NCI-H1417 treated with DMSO at 0.1 percent for 48 hours (cell line): ENCODE data around the gene CHRND.

Source experiments
- DNase-seq: peaks from one replicate; lab custom pipeline; 2025; lab: John Stamatoyannopoulos, UW

Gene CHRND

GRCh38 chr2:232488097-232488711, 37.8 kb upstream of the CHRND start:
- DNase-seq = no peak

GRCh38 chr2:232488721-232489300, 37.1 kb upstream of the CHRND start:
- no peak for DNase-seq

- no peak for DNase-seq
Measured at GRCh38 chr2:232489516-232490220, 36.3 kb upstream of the CHRND start.

DNA sequence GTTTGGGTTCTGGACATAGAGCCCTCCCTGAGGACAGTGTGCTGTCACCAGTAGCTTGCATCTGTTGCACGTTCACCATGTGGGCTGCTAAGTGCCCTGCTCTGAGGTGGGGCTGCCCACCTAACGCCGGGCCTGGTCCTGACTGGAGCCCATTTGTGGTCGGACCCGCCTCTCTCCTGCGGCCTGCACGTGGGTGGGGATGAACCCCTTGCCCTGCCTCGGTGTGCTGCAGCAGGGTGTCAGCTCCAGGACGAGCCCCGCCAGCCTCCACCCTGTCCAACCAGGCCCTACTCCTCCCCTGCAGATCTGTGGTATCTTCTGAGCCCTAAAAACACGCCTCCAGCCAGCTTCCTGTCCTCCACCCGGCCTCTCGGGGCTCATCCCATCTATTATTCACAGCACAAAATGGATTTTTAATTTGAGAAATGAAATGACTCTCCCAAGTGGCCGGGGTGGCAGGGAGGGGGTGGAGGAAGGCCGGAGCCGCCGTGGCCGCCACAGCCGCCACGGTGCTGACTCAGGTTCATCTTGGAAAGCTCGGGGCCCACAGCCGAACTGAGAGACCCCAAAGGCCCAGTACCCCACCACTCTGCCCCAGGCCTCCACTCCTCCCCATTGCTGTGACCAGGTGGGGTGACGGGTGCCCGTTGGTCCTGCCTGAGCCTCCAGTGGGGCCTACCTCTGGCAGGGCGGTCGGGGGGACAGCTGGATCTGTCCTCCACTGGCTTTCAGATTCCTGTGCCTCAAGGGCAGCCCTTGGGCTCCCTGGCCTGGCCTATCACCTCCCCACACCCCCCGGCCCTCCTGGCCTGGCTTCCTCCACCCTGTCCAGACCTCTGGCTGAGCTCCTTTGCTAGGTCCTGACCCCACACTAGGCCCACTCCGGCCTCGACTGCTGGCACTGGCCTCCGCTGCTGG, 35.5 kb upstream of the CHRND start:
- no peak for DNase-seq

GRCh38 chr2:232491139-232491780, 34.7 kb upstream of the CHRND start:
- no peak for DNase-seq

- DNase-seq = no peak
Measured at GRCh38 chr2:232492236-232492848, 33.6 kb upstream of the CHRND start.

DNA sequence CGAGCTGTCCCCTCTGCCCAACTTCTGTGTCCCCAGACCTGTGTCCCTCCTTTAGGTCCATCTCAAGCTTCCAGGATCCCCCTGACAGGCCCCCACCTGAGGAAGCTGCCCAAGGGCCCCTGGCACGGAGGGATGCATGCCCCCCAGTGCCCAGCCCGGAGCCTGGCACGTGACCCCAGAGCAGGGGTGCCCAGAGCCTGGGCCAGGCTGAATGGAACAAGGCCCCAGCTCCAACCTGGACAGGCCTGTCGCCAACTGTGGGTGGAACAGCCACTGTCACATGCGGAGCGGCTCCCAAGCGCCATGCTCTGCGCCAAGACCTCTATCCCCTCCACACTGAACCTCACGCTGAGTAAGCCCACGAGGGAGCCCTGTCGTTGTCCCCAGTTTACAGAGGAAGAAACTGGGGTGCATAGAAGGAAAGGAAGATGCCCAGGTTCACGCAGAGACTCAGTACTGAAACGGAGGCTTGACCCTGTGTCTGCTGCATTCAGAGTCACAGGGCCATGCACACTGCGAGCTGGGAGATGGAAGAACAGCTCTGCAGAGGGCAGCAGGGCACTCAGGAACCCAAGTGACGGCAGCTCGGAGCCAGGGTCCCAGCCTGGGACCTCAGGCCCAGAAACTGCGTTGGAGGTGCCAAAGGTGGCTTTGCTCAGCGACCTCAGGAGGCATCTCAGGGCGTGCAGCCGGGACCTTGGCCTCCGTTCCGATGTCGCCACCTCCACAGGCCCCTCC, 32.8 kb upstream of the CHRND start:
- no peak for DNase-seq

DNA sequence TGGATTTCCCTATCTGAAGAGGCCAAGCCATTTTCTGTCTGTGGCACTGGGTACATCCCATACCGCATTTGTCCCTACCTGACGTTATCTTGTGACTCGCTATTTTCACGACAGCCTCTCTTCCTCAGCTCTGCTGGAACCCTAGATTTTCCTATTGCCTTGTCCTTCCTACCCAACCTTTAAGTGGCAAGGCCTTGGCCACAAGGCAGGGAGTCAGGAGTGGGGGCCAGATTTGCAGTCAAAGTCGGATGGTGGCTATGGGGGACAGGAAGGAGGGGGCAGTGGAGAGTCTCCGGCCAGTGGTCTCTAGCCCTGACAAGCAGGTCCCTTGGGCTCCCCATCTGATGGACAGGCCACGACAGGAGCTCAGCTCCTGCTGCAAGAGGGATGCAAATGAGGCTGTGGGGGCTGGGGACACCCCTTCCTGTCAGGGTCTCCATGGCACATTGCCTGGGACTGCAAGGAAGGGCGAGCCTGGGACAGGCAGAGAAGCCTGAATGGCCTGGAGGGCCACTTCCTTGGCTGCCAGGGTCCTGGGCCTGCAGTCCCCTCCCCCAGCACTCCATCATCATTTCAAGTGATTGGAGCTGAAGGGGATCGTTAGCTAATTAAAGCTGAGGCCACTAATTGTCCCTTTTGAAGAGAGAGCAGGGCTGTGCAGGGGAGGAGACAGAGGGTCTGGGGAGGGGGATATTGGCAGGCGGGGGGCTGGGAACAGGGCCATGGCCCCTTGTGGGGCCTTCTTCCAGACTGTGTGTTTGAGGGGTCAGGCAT, 32.1 kb upstream of the CHRND start:
- DNase-seq = no peak

- no peak for DNase-seq
Measured at GRCh38 chr2:232494542-232494941, 31.4 kb upstream of the CHRND start.

DNA sequence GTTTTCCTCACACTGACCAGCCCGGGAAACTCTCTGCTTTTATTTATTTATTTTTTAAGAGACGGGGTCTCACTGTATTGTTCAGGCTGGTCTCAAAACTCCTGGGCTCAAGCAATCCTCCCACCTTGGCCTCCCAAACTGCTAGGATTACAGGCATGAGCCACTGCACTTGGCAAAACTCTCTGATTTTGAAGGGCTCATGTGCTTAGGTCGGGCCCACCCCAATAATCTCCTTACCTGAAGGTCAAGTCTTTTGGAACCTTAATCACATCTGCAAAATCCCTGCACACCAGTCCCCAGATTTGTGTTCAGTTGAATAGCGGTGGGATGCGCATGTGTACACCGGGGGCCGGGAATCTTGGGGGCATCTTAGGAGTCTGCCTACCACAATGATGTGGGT, 30.7 kb upstream of the CHRND start:
- DNase-seq = no peak

- DNase-seq = no peak
Measured at GRCh38 chr2:232496501-232497270, 29.3 kb upstream of the CHRND start.

DNA sequence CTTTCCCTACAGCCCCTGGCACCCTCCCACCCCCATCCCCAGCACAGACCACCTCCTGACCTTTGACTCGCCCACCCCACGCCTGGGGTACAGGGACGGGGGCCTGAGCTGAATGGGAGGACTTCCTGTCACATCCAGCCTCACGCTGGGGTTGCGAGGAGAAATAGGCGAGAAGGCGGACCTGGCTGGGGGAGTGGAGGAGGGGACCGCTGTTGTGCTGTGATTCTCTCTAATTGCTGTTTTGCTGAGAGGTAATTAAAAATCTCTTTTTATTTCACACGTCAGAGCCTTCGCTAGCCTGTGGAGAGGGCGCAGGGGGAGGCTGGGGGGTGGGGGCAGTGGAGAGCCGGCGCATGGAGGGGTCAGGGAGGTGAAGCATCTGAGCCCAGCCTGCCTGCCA, 28.6 kb upstream of the CHRND start:
- peak; percentile 43 for DNase-seq

- DNase-seq = no peak
Measured at GRCh38 chr2:232498452-232498851, 27.5 kb upstream of the CHRND start.

DNA sequence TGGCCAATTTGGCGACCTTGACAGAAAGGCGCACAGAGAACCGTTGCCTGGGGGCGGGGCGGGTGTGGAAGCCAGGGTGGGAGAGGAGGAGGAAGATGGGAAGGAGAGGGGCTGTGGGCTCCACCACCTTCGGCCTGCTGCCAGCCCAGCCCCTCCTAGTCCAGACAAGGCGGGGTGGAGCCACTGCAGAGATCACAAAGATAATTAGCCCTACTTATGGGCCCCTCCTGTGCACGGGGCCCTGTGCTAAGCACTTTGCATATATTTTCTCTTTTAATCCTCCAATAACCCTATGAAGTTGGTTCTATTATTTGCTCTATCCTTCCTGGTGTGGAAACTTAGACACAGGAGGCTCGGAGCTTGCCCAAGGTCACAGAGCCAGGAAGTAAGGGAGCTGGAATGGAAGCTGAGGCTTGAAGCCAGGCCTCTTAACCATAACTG, 24.6 kb upstream of the CHRND start:
- no peak for DNase-seq

DNA sequence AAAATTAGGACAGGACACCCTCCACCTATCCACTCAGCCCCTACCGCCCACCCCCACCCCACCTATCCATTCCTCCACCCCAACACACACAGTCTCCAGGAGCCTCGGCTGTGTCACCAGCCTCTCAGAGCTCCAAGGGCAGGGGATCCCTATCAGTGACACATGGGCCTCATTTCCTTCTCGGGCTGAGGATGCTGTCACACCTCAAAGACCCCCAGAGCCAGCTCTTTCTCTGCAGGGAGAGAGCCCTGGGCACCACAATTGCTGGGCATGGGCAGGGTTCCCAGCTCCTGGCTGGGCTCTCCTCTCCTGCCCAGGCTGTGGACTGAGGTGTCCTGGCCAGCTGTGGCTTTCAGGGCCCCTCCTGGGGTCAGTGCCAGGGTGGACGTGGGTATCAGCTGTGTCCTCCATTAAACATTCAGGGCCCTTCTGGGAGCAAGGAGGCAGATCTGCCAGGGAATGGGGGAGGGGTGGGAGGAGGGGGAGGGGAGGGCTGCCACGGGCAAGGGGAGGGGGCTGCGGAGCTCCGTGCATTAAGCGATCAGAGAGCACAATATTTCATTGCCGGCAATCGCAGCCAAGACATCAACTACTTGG, 24.1 kb upstream of the CHRND start:
- DNase-seq = no peak

GRCh38 chr2:232502511-232502910, 23.4 kb upstream of the CHRND start:
- DNase-seq = no peak

DNA sequence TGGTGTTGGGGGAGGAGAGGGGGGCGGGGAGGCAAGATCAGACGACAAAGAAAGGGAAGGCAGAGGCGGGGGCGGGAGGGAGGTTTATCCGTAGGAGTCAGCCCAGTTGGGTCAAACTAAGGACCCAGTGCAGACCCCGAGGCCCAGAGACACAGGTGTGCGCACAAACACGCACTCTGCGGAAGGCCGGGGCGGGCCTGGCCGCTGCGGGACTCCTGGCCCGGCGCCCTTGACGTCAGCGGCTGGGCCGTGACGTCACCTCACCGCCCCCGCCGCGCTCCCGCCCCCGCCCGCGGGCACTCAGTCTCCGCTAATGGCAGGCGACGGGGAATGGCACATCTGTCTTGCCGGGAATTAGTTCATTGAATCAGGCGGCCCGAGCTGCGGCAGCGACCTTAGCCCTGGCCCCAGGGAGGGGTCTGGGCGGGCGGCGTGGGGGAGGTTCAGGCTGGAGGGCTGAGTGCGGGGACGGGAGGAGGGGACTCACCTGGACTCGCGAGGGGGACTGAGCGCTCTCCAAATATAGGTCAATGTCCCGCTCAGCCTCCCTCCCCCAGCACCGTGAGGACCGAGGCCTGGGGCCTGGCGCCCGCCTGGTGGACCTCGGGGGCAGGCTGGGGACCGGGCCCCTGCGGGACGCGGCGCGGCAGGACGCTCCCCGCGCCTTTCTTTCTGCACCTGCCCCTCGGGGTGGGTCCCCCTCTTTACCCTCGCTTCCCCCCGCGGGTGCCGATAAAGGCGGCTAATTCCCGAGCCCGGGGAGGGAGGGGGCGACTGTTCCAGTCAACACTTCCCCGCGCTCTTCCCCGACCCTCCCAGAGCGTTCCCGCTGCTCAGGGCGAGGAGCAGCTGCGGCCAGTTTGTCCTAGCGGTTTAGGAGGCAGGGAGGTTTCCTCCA, 22.8 kb upstream of the CHRND start:
- DNase-seq = no peak

DNA sequence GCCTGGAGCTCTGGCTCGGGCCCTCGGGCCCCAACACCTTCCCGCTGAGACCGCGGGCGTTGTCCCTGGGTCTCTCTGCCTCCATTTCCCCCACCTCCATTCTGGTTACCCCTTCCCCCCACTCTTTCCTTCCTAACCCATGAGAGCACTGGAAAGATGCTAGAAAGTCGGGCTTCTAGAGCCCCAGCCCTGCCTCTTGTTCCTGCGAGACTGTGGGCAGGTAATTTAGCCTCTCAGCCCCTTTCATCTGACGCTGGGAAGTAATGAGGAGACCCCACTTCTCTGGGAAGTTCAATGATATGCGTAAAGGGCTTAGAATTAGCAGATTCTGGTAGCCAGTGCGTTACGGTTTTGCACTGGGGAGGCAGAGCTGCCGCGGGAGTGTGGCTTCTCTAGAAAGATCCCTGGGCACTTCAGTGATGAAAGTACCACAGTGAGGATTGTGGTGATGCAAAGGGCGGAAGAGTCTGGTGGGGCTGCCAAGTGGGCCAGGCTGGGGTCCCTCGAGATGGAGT, 22.1 kb upstream of the CHRND start:
- no peak for DNase-seq
